GM12865 (cell line): ENCODE data around the gene TNFRSF14.

Experiments
- DNase-seq: peaks from one replicate; pipeline ENCODE4 v3.0.0; 2010; ENCODE audit warnings: low read depth
- H3K4me3 ChIP-seq: 2 replicates; pipeline ENCODE4 v1.5.1; 2011; ENCODE audit warnings: mild to moderate bottlenecking, low read depth, low read length, control low read depth
- CTCF ChIP-seq: IDR thresholded peaks from 2 replicates; pipeline ENCODE4 v1.5.1; 2011; ENCODE audit warnings: low read length, control low read depth, low read depth, inconsistent platforms; ENCODE audit not compliant: insufficient read depth; ENCODE audit errors: missing control alignments

TNFRSF14 gene

GRCh38 chr1:2516946-2517345, 39.2 kb upstream of the TNFRSF14 start:
- no peak overlapping the region for H3K4me3 ChIP-seq
- no peak for DNase-seq
- TF ChIP-seq CTCF: no peak

GRCh38 chr1:2517966-2518365, 38.2 kb upstream of the TNFRSF14 start:
- no peak for TF ChIP-seq CTCF
- H3K4me3 ChIP-seq: no peak overlapping the region
- DNase-seq: no peak

GRCh38 chr1:2518528-2518927, 37.6 kb upstream of the TNFRSF14 start:
- DNase-seq: no peak

GRCh38 chr1:2519029-2519685, 37.0 kb upstream of the TNFRSF14 start:
- no peak for TF ChIP-seq CTCF
- no peak for DNase-seq
- no peak overlapping the region for H3K4me3 ChIP-seq

More at GRCh38 chr1:2518528-2518927, 37.6 kb upstream of the TNFRSF14 start:
- no peak overlapping the region for H3K4me3 ChIP-seq
- no peak for TF ChIP-seq CTCF

- no peak for DNase-seq
- TF ChIP-seq CTCF: no peak
- no peak overlapping the region for H3K4me3 ChIP-seq
Observed at GRCh38 chr1:2519729-2520128, 36.4 kb upstream of the TNFRSF14 start.

- no peak for TF ChIP-seq CTCF
- no peak for DNase-seq
- H3K4me3 ChIP-seq: no peak overlapping the region
Observed at GRCh38 chr1:2520206-2520605, 36.0 kb upstream of the TNFRSF14 start.

- H3K4me3 ChIP-seq: no peak overlapping the region
- TF ChIP-seq CTCF: no peak
- no peak for DNase-seq
Observed at GRCh38 chr1:2520806-2521205, 35.4 kb upstream of the TNFRSF14 start.
